ENCODE data around the gene KSR1.

- TF ChIP-seq CTCF (conservative IDR thresholded peaks at IDR 0.05; ENCODE audit: low read depth, low read length) (no peak), EZH2 (IDR thresholded peaks at IDR 0.05; ENCODE audit: borderline replicate concordance, low read depth, low read length, poor library complexity, severe bottlenecking) (no peak)
These were observed 55.8 kb downstream of the KSR1 start for GRCh38 chr17:27512031-27512430.
